Esophagus muscularis mucosa (tissue), 4 donors: ENCODE data around the gene MORN5.

Experiments used
- CTCF ChIP-seq, 3 experiments: fragments of 200-600 bp in 2 of 3; fragments of 450-650 bp in 1 of 3; sonication (generic) in 2 of 3; IDR thresholded peaks; one replicate each; pipeline ENCODE4 v1.5.1; 2017 to 2019; ENCODE audit warnings: antibody characterized with exemption in 3 of 3, mild to moderate bottlenecking in 2 of 3, moderate library complexity in 1 of 3
- EP300 ChIP-seq: sonication (generic); formaldehyde crosslinking; IDR thresholded peaks from one replicate; pipeline ENCODE4 v1.6.1; 2017; ENCODE audit warnings: antibody characterized with exemption
- POLR2A ChIP-seq: fragments of 450-650 bp; IDR thresholded peaks from one replicate; pipeline ENCODE4 v1.6.1; 2017; ENCODE audit warnings: antibody characterized with exemption, moderate library complexity, mild to moderate bottlenecking, low read depth
- POLR2AphosphoS5 ChIP-seq, 2 donors: sonication (generic); formaldehyde crosslinking; IDR thresholded peaks; one replicate each; pipeline ENCODE4 v1.6.1; 2017; ENCODE audit warnings: antibody characterized with exemption in 2 of 2

DNA sequence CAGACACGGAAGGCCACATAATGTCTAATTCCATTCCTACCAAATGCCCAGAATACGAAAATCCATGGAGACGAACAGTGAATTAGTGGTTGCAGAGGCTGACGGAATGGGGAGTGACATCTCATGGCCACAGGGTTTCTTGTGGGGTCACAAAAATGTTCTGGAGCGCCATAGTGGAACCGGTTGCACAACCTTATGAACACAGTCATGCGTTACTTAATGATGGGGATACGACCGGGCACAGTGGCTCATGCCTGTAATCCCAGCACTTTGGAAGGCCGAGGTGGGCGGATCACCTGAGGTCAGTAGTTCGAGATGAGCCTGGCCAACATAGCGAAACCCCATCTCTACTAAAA, 40.6 kb upstream of the MORN5 start:
- no peak for TF ChIP-seq POLR2A
- no peak for TF ChIP-seq CTCF (IDR thresholded peaks at IDR 0.05)
- no peak for TF ChIP-seq POLR2AphosphoS5 (IDR thresholded peaks at IDR 0.05)
- TF ChIP-seq EP300, result no peak
